Right cardiac atrium (tissue), 5 donors: ENCODE results near the gene ITGA8. TPM values are rescaled to one million over a fixed set of nuclear protein-coding genes. Genes with fewer than 3 reads are reported as not detected.
"Not testable (repeated sequence)": the region's sequence is repeated elsewhere in the genome, so short reads cannot be mapped to it uniquely, and the experiment has no call there.

ENCODE experiments used
- ATAC-seq, 2 donors: fragments of 200-7000 bp; cut with Tn5 transposase; one replicate each; pipeline versions ENCODE4 v1.8.0 to v1.9.1; 2020; ENCODE audit warnings: moderate library complexity in 2 of 2, mild to moderate bottlenecking in 1 of 2
- DNase-seq, 3 donors: peaks; one replicate each; pipeline ENCODE4 v3.0.0-alpha.2; 2020
- H3K27ac ChIP-seq: one replicate; pipeline ENCODE4 v1.5.1; 2013; ENCODE audit warnings: mild to moderate bottlenecking, low read length, control low read depth, moderate library complexity
- H3K27me3 ChIP-seq: one replicate; pipeline ENCODE4 v1.6.1; 2013; ENCODE audit not compliant: control insufficient read depth, insufficient read depth
- H3K4me1 ChIP-seq: one replicate; pipeline ENCODE4 v1.6.1; 2013; ENCODE audit warnings: low read length; ENCODE audit not compliant: control insufficient read depth, insufficient read depth
- H3K4me3 ChIP-seq: one replicate; pipeline ENCODE4 v1.5.1; 2013; ENCODE audit warnings: low read length, control low read depth
- H3K9me3 ChIP-seq: one replicate; pipeline ENCODE4 v1.6.1; 2013; ENCODE audit warnings: low read length; ENCODE audit not compliant: control insufficient read depth
- WGBS: extraction: QIAGEN DNeasy Blood & Tissue Kit; methylation state at CpG from one replicate; pipeline ENCODE4 v1.1.7; 2013; 5-methylcytosine and 5-hydroxymethylcytosine counted together
- intact Hi-C, 4 donors: fragments of 100-400 bp; cut with DNase I; formaldehyde crosslinking; loops; one replicate each; pipeline versions ENCODE4 v1.11.0 to v1.14.0; 2022 to 2023
- polyA plus RNA-seq: library from polyadenylated mRNA; stranded (reverse); fragments of 200-250 nt; gene quantifications from one replicate; pipeline ENCODE4 v1.2.3, GENCODE V29; 2013
- total RNA-seq, 4 donors: library from RNA; stranded (reverse); fragmentation: NEBNext Ultra II Directional; extraction: Animal tissue kit (Norgen Biotek cat#: 25700); gene quantifications; one replicate each; pipeline ENCODE4 v1.2.1, GENCODE V29; 2021
- donor health status: healthy with polysubstance abuse.
- donor health status: DM: no; HTN: yes; CAD: no.
- donor health status: DM: no; HTN: no; CAD: no.
- donor health status: DM: no; HTN: yes; CAD: no; lungs with severe emphysema.
- donor health status: DM: yes; HTN: yes; CAD: no.

The ITGA8 gene
- total and polyA plus RNA-seq, 5 donors: 3.7 to 8.8 (median 5.5) TPM

DNA sequence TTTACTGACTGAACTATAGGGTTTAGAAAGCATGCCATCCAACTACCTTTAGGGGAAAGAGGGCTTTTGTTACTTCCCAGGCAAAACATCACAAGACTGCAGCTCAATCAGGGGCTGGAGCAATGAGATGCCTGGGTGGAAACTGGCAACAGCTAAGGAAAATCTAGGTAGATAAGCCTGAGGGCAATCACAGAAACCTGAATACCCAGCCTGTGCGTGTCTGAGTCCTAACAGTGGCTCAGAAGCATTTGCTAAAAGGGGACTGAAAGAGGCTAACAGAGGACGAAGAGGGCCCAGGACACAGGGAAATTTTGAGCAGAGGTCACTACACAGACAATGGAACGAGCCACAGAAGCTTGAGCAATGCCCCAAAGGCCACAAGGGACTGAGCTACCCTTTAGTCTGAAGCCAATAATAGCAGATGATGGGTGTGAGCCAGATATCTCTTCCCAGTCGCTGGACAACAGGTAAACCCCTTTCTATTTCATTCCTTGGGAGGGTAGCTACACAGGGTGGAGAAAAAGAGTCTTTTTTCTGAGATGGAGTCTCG is 79.1 kb downstream of the ITGA8 start:
- intact Hi-C loops: no loop called here
- 71% methylated on average over 5 of the region's 5 CpGs for WGBS

DNA sequence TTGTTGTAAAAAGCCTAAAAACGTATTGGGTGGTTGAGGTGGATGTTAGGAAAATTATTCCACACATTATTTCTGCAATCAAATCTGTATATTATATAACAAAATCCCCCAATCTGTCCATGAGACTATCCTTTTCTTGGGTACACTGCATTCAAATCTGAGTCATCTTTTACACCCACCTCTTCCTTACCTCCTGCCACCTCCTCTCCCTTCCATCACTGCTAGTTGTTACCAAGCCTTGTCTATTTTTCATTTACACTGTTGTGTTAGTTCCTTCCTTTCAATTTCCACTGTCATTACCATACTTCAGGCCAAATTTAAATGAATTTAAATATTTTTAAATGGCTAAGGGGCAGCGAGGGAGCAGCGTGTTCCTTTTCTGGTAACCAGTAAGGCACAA is 83.3 kb downstream of the ITGA8 start:
- no peak for ATAC-seq
- Histone ChIP-seq H3K27ac (no peak overlapping the region), H3K4me3 (no peak overlapping the region), H3K9me3 (no peaks in the 10 kb centered on the region), H3K27me3 (no peaks in the 10 kb centered on the region), H3K4me1 (no peaks in the 10 kb centered on the region)
- DNase-seq: no peak
- intact Hi-C loops: no loop called here
- 91% methylated on average over 3 of the region's 3 CpGs for WGBS

More for the DNA sequence above, 79.1 kb downstream of the ITGA8 start:
- H3K9me3 ChIP-seq: no peaks in the 10 kb centered on the region
- H3K4me3 ChIP-seq: no peak overlapping the region
- H3K27ac ChIP-seq: no peak overlapping the region
- ATAC-seq (peak in 1 of 2 donors; percentile 76), DNase-seq (no peak)
- no peaks in the 10 kb centered on the region for H3K27me3 ChIP-seq
- H3K4me1 ChIP-seq: no peaks in the 10 kb centered on the region

DNA sequence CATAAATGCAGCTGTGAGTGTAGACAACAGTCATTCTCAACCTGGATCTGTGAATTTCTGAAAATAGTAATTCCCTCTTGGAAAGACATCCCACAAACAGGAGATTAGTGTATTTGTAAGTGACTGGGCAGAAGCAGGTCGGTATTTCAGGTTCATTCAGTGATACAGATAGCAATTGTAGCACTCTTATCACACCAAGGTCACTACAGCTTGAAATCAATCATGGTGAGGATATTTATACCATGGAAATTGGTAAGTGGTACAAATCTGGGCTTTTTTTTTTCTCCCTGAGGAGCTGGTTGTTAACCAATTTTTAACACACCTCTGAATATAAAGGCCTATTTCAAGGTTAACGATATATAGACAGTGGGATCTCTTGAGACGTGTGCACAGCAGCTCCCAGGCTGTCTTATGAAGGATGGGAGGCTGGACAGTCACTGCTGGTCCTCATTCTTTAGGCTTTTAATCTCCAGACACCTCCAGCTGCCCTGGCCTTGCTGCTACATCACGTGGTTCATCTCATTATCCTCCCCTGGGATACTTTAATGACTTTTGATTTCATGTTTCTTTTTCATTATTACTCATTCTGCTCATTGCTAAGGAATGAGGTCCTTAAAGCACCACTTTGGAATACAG is 87.1 kb downstream of the ITGA8 start:
- no peak for DNase-seq
- Histone ChIP-seq H3K27me3 (no peaks in the 10 kb centered on the region), H3K9me3 (no peaks in the 10 kb centered on the region), H3K4me1 (no peaks in the 10 kb centered on the region), H3K4me3 (no peak overlapping the region), H3K27ac (no peak overlapping the region)
- 44% methylated on average over 4 of the region's 4 CpGs for WGBS
- no peak for ATAC-seq
- intact Hi-C loops: no loop called here

DNA sequence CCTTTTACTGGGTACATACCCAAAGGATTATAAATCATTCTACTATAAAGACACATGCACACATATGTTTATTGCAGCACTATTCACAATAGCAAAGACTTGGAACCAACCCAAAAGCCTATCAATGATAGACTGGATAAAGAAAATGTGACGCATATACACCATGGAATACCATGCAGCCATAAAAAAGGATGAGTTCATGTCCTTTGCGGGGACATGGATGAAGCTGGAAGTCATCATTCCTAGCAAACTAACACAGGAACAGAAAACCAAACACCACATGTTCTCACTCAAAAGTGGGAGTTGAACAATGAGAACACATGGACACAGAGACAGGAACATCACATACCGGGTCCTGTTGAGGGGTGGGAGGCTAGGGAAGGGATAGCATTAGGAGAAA is 88.5 kb downstream of the ITGA8 start:
- ATAC-seq, H3K4me1 ChIP-seq, H3K4me3 ChIP-seq, H3K9me3 ChIP-seq, H3K27me3 ChIP-seq, H3K27ac ChIP-seq, intact Hi-C loops, DNase-seq: not testable (repeated sequence)
- WGBS: 97% methylated on average over 3 of the region's 3 CpGs

GRCh38 chr10:15630353-15630752 is 89.4 kb downstream of the ITGA8 start:
- H3K27me3 ChIP-seq: no peaks in the 10 kb centered on the region
- H3K4me1 ChIP-seq: no peaks in the 10 kb centered on the region
- no peak overlapping the region for H3K4me3 ChIP-seq
- 73% methylated on average over 5 of the region's 5 CpGs for WGBS
- DNase-seq (no peak), ATAC-seq (peak; percentile 74 to 95)
- no peak overlapping the region for H3K27ac ChIP-seq
- H3K9me3 ChIP-seq: no peaks in the 10 kb centered on the region
- intact Hi-C loops: no loop called here

DNA sequence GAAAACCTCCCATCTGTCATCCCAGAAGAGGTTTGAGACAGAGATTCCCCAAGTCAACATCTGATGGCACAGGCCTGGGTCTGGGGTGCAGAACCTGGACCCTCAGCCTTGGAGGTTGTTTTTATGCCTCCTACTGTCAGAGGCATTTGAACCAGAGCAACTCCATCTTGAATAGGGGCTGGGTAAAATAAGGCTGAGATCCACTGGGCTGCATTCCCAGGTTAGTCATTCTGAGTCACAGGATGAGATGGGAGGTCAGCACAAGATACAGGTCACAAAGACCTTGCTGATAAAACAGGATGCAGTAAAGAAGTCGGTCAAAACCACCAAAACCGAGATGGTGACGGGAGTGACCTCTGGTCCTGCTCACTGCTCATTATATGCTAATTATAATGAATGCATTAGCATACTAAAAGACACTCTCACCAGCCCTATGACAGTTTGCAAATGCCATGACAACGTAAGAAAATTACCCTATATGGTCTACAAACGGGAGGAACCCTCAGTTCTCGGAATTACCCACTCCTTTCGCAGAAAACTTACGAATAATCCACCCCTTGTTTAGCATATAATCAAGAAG is 92.0 kb downstream of the ITGA8 start:
- Histone ChIP-seq H3K4me3 (no peak overlapping the region), H3K27me3 (no peaks in the 10 kb centered on the region), H3K4me1 (no peaks in the 10 kb centered on the region), H3K27ac (no peak overlapping the region), H3K9me3 (no peaks in the 10 kb centered on the region)
- DNase-seq (no peak), ATAC-seq (no peak)
- intact Hi-C loops: no loop called here
- WGBS: 90% methylated on average over 8 of the region's 8 CpGs

DNA sequence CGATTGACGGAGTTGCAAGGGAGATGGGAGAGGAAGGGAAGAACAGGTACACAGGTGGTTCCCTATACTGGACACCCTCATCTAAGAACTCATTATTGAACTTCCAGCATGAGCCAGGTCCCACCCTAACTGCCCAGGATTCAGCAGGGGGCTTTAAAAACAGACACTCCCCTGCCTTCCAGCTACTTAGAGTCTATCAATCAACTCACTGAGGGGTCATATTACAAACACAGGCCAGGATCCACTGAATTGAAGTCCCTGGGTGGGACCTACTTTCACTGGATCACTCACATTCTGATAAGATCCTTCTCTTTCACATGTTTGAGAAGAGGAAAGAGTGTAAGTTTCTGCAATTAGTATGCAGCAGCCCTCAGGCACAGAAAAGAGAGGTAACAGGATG is 92.8 kb downstream of the ITGA8 start:
- ATAC-seq: no peak
- intact Hi-C loops: no loop called here
- Histone ChIP-seq H3K27me3 (no peaks in the 10 kb centered on the region), H3K27ac (no peak overlapping the region), H3K4me1 (no peaks in the 10 kb centered on the region), H3K4me3 (no peak overlapping the region), H3K9me3 (no peaks in the 10 kb centered on the region)
- no peak for DNase-seq
- 98% methylated on average over 2 of the region's 2 CpGs for WGBS

DNA sequence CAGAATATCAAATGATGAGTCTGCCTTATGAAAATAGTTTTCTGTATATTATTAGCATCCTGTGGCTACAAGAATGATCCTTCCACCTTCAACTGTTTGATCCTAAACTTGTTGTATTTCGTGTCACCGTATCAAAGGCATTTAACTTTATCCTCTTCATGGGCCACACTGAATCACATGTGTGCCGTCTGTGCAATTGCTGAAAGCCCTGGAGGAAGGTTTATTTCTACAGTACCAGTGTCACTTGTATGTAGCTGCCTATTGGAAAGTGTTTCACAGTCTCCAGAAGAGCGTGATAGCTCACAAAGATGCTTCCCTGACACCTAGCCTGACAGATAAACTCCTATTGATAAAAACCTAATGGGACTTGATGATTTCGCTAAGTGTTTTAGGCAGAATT is 94.5 kb downstream of the ITGA8 start:
- Histone ChIP-seq H3K4me3 (no peak overlapping the region), H3K27ac (no peak overlapping the region), H3K9me3 (no peaks in the 10 kb centered on the region), H3K27me3 (no peaks in the 10 kb centered on the region), H3K4me1 (no peaks in the 10 kb centered on the region)
- intact Hi-C loops: no loop called here
- DNase-seq: no peak
- ATAC-seq: no peak
- 58% methylated on average over 5 of the region's 5 CpGs for WGBS

GRCh38 chr10:15624401-15625196 is 95.1 kb downstream of the ITGA8 start:
- Histone ChIP-seq H3K9me3 (no peaks in the 10 kb centered on the region), H3K4me1 (no peaks in the 10 kb centered on the region), H3K4me3 (no peak overlapping the region), H3K27me3 (no peaks in the 10 kb centered on the region), H3K27ac (no peak overlapping the region)
- DNase-seq (peak in 1 of 3 donors; percentile 53), ATAC-seq (peak; percentile 49 to 73)
- 50% methylated on average over 6 of the region's 6 CpGs for WGBS
- intact Hi-C loops: no loop called here

- Histone ChIP-seq H3K4me3 (no peak overlapping the region), H3K27ac (no peak overlapping the region), H3K27me3 (no peaks in the 10 kb centered on the region), H3K4me1 (no peaks in the 10 kb centered on the region), H3K9me3 (no peaks in the 10 kb centered on the region)
- ATAC-seq (peak in 1 of 2 donors; percentile 44), DNase-seq (no peak)
- WGBS: 25% methylated on average over 3 of the region's 3 CpGs
- intact Hi-C loops: no loop called here
Measured at GRCh38 chr10:15620836-15621515, 98.7 kb downstream of the ITGA8 start.

DNA sequence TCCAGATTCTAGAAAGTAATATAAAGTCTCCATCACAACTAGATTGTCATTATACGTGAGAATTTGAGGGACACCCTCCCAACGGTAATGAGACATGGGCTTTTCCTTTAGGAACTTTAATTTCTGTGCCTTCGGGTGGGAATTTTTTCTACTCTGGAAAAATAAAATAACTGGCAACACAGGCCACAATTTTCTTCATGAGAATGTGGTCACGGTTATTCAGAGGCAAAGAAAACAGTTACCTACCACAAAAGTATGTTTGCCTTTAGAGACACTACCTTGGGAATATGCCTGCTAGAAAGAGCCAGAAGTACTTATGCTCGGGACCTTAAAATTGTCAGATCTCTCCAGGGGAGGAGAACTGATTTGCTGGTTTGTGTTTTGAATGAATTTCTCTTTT is 99.4 kb downstream of the ITGA8 start:
- ATAC-seq: no peak
- H3K27me3 ChIP-seq: no peaks in the 10 kb centered on the region
- H3K9me3 ChIP-seq: no peaks in the 10 kb centered on the region
- DNase-seq: no peak
- no peak overlapping the region for H3K4me3 ChIP-seq
- H3K4me1 ChIP-seq: no peaks in the 10 kb centered on the region
- intact Hi-C loops: no loop called here
- 66% methylated on average over 5 of the region's 5 CpGs for WGBS
- H3K27ac ChIP-seq: no peak overlapping the region
